GM10266 (cell line): ENCODE results near the gene NKAIN4.

ENCODE experiments used
- DNase-seq: peaks from one replicate; pipeline ENCODE4 v3.0.0; 2012; ENCODE audit errors: extremely low spot score
- TF ChIP-seq, protein P1 (sequence below): IDR thresholded peaks from 2 replicates; pipeline ENCODE4 v1.5.1; 2012; ENCODE audit warnings: mild to moderate bottlenecking, low read depth; ENCODE audit not compliant: control insufficient read depth, insufficient read depth; ENCODE audit errors: missing control alignments

NKAIN4 gene

DNA sequence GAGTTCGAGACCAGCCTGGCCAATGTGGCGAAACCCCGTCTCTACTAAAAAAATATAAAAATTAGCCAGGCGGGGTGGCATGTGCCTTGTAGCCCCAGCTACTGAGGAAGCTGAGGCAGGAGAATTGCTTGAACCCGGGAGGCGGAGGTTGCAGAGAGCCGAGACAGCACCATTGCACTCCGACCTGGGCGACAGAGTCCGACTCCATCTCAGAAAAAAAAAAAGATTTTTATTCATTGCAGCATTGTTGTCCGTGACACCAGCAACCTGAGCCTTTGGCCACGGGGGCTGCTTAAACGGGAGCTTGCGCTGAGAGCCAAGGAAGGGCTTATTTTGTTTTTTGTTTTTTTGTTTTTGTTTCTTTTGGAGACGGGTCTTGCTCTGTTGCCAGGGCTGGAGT is 25.7 kb upstream of the NKAIN4 start:
- DNase-seq, result no peak
- TF ChIP-seq, protein P1, sequence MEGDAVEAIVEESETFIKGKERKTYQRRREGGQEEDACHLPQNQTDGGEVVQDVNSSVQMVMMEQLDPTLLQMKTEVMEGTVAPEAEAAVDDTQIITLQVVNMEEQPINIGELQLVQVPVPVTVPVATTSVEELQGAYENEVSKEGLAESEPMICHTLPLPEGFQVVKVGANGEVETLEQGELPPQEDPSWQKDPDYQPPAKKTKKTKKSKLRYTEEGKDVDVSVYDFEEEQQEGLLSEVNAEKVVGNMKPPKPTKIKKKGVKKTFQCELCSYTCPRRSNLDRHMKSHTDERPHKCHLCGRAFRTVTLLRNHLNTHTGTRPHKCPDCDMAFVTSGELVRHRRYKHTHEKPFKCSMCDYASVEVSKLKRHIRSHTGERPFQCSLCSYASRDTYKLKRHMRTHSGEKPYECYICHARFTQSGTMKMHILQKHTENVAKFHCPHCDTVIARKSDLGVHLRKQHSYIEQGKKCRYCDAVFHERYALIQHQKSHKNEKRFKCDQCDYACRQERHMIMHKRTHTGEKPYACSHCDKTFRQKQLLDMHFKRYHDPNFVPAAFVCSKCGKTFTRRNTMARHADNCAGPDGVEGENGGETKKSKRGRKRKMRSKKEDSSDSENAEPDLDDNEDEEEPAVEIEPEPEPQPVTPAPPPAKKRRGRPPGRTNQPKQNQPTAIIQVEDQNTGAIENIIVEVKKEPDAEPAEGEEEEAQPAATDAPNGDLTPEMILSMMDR, result no peak

DNA sequence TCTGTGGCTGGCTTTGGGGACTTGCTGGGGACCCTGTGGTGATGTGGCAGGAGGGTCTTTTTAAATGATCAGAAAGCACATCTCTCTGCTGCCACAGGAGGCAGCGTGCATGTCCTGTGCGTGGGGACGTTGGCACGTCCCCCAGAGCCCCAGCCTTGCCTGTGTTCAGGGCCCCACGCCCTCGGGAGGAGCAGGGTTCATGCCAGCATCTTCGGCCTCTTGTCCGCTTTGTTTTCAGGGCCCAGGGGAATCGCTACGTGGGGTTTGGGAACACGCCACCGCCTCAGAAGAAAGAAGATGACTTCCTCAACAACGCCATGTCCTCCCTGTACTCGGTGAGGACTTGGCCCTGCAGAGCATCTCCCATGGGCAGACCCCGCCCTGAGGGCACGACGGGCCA is 24.4 kb upstream of the NKAIN4 start:
- TF ChIP-seq, protein P1, result no peak
- DNase-seq, result no peak

DNA sequence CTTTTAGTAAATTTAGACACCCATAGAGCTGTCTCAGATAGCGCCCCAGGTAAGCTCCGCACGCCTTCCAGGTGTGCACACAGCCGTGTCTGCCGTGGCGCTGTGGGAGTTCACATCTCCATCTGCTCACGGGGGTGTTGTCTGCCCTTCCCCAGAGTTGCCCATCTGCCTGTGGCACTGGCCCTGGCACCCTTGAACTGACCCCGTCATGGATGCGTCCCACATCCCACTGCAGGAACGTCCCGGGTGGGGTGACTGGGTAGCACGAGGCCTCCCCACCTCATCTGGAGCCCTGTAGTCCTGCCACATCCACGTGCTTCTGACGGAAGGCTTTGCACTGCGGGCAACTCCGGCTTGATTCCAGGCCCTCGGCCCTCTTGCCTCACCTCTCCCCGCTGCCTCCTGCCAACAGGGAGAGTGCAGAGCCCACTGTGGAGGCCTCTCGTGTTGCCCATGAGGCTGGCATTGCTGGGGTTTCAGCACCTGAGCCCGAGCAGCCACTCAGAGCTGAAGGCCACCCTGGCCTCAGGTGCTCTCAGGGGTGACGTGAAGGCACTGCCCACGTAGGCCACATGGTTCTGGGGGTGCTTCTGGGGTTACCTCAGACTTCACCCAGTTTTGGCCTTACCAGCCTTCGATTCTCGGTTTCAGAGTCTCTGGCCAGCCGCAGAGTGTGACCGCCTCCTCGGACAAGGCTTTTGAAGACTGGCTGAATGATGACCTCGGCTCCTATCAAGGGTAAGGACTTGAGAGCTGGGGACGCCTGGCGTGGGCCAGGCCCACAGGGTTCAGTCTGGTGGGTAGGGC is 23.4 kb upstream of the NKAIN4 start:
- TF ChIP-seq, protein P1, result no peak
- no peak for DNase-seq

DNA sequence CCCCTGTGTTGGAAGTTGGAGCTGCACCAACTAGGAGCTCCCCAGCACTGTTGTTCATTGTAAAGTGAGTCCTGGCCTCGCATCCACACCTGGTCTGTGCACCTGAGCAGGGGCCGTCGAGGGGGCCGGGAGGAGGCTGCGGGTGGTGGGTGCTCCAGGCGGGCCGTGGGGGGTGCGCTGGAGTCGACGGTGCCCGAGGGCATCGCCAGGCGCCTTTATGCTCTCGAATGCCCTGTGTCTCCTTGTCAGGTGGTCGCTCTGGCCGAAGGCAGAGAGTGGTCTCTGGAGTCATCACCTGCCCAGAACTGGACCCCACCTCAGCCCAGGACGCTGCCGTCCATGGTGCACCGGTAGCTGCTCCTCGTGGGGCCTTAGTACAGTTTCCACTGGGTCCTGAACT is 22.7 kb upstream of the NKAIN4 start:
- no peak for DNase-seq
- TF ChIP-seq, protein P1, result no peak

DNA sequence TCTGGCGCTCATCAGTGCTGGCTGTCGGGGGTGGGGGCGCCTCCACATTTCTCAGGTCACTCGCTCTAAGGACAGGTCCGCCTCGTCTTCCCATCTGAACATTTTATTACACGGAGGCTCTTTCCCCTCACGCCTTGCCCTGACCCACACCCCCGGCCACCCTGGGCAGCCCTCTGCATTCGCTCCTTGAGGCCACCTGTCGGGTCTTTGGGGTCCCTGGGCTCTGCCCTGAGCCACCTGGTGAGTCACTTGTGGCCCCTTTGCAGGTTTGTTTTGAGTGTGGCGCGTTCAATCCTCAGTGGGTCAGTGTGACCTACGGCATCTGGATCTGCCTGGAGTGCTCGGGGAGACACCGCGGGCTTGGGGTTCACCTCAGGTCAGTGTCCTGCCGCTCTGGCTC is 21.6 kb upstream of the NKAIN4 start:
- DNase-seq, result no peak
- TF ChIP-seq, protein P1, result no peak

DNA sequence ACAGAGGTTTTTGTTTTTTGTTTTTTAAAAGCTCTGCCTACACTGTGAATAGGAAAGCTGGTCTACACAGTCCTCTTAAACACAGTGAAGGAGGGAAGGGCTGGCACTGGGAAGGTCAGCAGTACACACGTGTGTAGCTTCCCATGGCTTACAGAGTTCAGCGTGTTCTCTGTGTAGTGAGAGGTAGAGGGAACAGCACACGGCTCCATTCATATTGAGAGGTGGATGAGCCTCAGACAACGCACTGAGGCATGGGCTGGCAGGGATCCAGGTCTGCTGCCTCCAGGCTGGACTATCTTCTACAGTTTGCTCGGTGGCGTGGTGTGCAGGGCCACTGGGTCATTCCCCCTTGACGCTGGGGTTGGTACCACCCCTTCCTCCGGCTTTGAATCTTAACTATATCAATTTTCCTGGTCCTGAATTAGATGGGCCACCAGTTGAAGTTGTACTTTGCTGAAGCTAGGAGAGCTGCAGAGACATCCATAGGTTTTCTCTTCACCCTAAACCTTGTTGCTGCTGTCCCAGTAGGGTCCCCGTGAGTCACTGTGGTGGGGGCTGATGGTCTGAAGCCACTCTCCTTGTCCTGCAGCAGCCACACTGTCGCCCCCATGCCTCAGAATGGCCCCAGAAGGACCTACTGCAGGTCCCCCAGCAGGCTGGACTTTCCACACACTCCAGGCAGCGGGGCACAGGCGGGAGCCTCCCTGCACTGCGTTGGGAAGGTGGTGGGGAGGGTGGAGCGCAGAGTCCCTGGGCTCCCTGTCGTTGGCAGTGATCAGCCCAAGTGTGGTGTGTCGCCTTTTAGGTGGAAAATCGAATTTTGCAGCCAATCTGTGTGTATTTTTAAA is 20.3 kb upstream of the NKAIN4 start:
- no peak for DNase-seq
- TF ChIP-seq, protein P1, result no peak

DNA sequence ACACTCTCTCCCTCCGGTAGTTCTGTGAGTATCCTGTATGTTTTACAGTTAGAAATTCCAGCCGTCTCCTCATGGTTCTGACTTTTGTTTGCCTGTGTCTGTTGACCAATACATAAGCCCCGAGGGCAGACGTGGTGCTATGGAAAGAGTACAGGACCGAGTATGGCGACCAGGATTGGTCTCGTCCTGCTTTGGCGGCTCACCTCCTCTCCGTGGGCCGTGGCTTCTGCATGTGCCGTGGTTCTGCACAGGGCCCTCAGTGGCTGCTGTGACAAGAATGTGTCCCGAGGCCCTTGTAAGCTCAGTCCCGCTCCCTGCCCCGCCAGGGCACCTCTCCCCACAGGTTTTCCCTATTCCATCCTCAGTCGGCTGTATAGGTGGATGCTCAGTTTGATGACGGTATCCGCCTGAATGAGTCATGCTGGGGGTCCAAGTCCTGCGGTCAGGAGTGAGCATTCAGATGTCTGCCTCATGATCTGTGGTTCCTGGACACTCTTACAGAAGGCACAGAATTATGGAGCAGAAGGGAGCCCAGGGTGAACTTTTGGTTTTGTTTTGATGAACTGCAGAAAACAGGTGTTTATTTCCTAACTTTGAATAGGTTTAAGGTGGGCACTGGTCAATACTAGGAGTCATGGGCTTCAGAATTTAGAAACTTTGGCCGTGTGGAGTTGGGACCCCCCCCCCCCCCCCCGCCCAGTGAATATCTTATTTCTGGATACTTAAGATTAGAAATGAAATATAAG is 19.5 kb upstream of the NKAIN4 start:
- TF ChIP-seq, protein P1, result no peak
- no peak for DNase-seq
